Activated T-helper 2 cell treated with anti-CD3 and anti-CD28 coated beads, Interferon-gamma antibody, Interleukin-2, Interleukin-4, amounts not matched to agents 10 μg/mL and 5 μg/mL and 100 μg/mL, durations not matched to agents 14 hours and 24 hours and 36 hours (primary cell): ENCODE results near the gene KRTAP5-1. TPM values are rescaled to one million over a fixed set of nuclear protein-coding genes. Genes with fewer than 3 reads are reported as not detected.
"Not testable (repeated sequence)": the region's sequence is repeated elsewhere in the genome, so short reads cannot be mapped to it uniquely, and the experiment has no call there.

Source experiments
- DNase-seq: peaks from one replicate; pipeline ENCODE4 v3.0.0; 2021; ENCODE audit warnings: low spot score
- H3K27ac Mint-ChIP-seq: one replicate; pipeline ENCODE4 v1.8.0; 2021; ENCODE audit warnings: mixed read lengths
- H3K27me3 Mint-ChIP-seq: one replicate; pipeline ENCODE4 v1.8.0; 2021; ENCODE audit warnings: low read depth, mixed read lengths
- H3K36me3 Mint-ChIP-seq: one replicate; pipeline ENCODE4 v1.8.0; 2021; ENCODE audit warnings: low read depth, mixed read lengths
- H3K4me1 Mint-ChIP-seq: one replicate; pipeline ENCODE4 v1.8.0; 2021; ENCODE audit warnings: low read depth, mixed read lengths
- H3K4me3 Mint-ChIP-seq: one replicate; pipeline ENCODE4 v1.8.0; 2021; ENCODE audit warnings: low read depth, mild to moderate bottlenecking, moderate library complexity, mixed read lengths
- H3K9me3 Mint-ChIP-seq: one replicate; pipeline ENCODE4 v1.8.0; 2021; ENCODE audit warnings: mixed read lengths
- intact Hi-C: fragments of 100-400 bp; cut with micrococcal nuclease; formaldehyde crosslinking; loops from one replicate; pipeline ENCODE4 v1.15.1; 2023
- total RNA-seq: library from RNA; stranded (reverse); gene quantifications from 2 replicates; pipeline ENCODE4 v1.2.3, GENCODE V29; 2022

The KRTAP5-1 gene, protein sequence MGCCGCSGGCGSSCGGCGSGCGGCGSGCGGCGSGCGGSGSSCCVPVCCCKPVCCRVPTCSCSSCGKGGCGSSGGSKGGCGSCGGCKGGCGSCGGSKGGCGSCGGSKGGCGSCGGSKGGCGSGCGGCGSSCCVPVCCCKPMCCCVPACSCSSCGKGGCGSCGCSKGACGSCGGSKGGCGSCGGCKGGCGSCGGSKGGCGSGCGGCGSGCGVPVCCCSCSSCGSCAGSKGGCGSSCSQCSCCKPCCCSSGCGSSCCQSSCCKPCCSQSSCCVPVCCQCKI
- not detected in 2 replicates for total RNA-seq

DNA sequence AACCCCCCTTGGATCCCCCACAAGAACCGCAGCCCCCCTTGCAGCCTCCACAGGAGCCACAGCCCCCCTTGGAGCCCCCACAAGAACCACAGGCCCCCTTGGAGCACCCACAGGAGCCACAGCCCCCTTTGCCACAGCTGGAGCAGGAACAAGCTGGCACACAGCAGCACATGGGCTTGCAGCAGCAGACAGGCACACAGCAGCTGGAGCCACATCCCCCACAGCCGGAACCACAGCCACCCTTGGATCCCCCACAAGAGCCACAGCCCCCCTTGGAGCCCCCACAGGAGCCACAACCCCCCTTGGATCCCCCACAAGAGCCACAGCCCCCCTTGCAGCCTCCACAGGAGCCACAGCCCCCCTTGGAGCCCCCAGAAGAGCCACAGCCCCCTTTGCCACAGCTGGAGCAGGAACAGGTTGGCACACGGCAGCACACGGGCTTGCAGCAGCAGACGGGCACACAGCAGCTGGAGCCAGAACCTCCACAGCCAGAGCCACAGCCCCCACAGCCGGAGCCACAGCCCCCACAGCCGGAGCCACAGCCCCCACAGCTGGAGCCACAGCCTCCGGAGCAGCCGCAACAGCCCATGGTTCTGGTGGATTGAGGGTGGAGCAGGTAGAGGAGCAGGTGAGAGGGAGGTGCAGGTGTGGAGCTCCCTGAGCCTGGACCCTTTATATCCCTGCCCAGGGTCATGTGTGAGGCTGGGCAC lies at the start of gene KRTAP5-1:
Gene KRTAP5-1 (minus strand): TSS at position 623 of the 710 bp plus-strand sequence. CDS start 34 bp downstream, at position 589.
- H3K27ac Mint-ChIP-seq, intact Hi-C loops, DNase-seq, H3K4me3 Mint-ChIP-seq, H3K9me3 Mint-ChIP-seq, H3K4me1 Mint-ChIP-seq, H3K36me3 Mint-ChIP-seq: not testable (repeated sequence)
- peaks cover 11% of the 10 kb centered on the region for H3K27me3 Mint-ChIP-seq

DNA sequence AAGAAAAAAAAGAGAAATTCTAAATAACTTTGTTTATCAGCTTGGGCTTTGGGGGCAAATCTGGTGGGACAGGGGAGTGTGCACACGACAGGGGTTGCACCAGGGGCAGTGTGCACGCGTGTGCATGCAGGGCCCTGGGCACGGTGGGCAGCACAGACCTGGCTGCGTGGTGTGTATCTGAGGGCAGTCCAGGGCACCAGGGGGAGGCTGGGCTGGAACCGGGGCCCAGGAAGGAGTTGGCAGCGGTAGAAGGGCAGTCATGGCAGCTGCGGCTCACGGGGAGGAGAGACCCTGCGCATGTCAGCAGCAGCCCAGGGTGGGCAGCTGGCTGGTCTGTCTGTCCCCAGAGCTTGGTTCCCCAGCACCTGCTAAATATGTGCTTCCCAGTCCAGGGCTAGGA lies 48.8 kb upstream of the KRTAP5-1 start:
- no peak overlapping the region for H3K27ac Mint-ChIP-seq
- intact Hi-C loops = no loop called here
- peaks cover 17% of the 10 kb centered on the region for H3K27me3 Mint-ChIP-seq
- no peaks in the 10 kb centered on the region for H3K36me3 Mint-ChIP-seq
- H3K9me3 Mint-ChIP-seq = no peaks in the 10 kb centered on the region
- no peak overlapping the region for H3K4me3 Mint-ChIP-seq
- DNase-seq = no peak
- H3K4me1 Mint-ChIP-seq = no peaks in the 10 kb centered on the region

DNA sequence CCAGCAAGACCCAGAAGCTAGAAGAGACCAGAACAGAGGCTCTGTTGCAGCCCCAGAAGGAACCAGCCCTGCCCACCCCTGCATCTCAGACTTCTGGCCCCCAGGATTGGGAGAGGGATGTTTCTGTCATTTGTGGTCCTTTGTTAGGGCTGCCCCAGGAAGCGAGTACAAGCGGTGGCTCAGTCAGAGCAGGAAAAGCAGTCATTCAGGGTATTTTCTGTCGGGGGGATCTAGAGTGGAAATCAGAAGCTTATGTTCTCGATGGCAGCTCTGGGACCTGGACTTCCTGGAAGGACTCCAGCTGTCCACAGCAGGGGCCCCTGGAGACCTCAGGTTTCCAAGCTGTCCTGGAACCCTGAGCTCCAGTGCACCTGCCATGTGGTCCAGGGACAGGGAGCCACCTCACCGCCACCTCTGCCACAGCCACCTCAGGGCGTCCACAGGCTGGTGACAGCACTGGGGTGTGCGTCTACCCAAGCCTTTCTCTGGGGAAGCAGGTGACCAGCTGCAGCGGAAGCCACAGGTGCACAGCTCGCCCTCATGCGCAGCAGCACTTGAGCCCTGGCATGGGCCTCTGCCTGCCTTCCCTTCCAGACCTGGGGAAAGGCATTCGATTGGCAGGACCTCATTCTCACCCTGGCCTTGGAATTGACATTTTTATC lies 47.1 kb upstream of the KRTAP5-1 start:
- H3K9me3 Mint-ChIP-seq = no peaks in the 10 kb centered on the region
- DNase-seq = no peak
- no peak overlapping the region for H3K27ac Mint-ChIP-seq
- H3K27me3 Mint-ChIP-seq = peaks cover 18% of the 10 kb centered on the region
- no peaks in the 10 kb centered on the region for H3K36me3 Mint-ChIP-seq
- no peaks in the 10 kb centered on the region for H3K4me1 Mint-ChIP-seq
- no peak overlapping the region for H3K4me3 Mint-ChIP-seq
- intact Hi-C loops = no loop called here

DNA sequence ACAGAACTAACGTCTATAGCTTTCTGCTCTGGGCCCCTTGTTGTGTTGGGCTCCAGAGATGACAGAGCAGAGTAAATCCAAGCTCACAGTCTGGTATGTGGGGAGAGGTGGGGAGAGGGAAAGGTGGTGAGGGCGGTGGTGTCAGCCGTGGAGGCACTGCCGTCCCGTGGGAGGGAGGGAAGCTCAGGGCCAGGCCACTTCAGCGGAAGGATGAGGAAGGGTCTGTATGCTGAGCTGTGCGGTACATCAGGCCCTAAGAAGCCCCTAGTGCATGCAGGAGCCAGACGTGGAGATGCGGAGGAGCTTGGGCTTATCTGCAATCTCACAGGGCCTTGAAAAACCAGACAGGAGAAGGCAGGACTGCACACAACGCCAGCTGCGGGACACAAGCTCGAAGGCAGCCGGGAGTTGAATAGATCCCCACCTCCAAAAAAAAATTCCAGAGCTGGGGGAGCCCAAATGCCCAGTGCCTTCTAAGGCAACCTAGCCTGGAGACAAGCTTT lies 46.0 kb upstream of the KRTAP5-1 start:
- Mint-ChIP-seq H3K27me3 (peaks cover 18% of the 10 kb centered on the region), H3K4me3 (no peak overlapping the region), H3K36me3 (no peaks in the 10 kb centered on the region), H3K9me3 (no peaks in the 10 kb centered on the region), H3K27ac (no peak overlapping the region), H3K4me1 (no peaks in the 10 kb centered on the region)
- DNase-seq = no peak
- intact Hi-C loops = no loop called here

DNA sequence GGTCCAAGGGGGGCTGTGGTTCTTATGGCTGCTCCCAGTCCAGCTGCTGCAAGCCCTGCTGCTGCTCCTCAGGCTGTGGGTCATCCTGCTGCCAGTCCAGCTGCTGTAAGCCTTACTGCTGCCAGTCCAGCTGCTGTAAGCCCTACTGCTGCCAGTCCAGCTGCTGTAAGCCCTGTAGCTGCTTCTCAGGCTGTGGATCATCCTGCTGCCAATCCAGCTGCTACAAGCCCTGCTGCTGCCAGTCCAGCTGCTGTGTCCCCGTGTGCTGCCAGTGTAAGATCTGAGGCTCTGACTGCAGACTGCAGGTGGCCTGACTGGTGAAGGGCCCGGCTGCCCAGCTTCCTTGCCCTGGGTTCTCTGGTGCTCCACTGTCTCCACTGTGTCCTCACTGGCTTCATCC lies 45.2 kb upstream of the KRTAP5-1 start:
- no peak overlapping the region for H3K4me3 Mint-ChIP-seq
- no peak overlapping the region for H3K27ac Mint-ChIP-seq
- intact Hi-C loops = no loop called here

DNA sequence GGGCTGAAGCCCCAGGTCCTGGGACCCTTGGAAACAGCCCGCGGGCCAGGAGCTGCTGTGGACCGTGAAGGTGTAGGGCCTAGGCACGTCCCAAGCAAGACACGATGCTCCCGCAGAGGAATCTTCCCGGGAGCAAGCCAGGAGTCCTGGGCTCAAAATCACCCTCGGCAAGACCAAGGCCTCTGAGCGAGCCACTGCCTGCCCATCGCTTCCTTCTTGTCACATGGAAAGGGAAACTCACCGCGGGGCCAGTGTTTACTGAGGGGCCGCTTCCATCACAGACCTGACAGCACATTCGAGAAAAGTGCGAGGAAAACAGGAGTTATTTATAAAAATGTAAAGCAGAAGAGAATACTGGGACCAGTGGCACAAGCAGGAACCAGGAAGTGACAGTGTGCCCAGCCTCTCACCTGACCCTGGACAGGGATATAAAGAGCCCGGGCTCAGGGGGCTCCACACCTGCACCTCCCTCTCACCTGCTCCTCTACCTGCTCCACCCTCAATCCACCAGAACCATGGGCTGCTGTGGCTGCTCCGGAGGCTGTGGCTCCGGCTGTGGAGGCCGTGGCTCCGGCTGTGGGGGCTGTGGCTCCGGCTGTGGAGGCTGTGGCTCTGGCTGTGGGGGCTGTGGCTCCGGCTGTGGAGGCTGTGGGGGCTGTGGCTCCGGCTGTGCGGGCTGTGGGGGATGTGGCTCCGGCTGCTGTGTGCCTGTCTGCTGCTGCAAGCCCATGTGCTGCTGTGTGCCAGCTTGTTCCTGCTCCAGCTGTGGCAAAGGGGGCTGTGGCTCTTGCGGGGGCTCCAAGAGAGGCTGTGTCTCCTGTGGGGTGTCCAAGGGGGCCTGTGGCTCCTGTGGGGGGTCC lies 44.5 kb upstream of the KRTAP5-1 start, which contains the start of gene KRTAP5-5:
Gene KRTAP5-5 (plus strand): TSS at position 450 of the 860 bp plus-strand sequence. CDS start 66 bp downstream, at position 516.
- Mint-ChIP-seq H3K27ac (no peak within 1 kb of the TSS), H3K9me3 (no peaks in the 10 kb centered on the region), H3K27me3 (peaks cover 14% of the 10 kb centered on the region), H3K4me1 (no peaks in the 10 kb centered on the region), H3K36me3 (no peaks in the 10 kb centered on the region), H3K4me3 (no peak within 1 kb of the TSS)
- intact Hi-C loops = no loop called here
- no peak for DNase-seq

More for the DNA sequence above, 45.2 kb upstream of the KRTAP5-1 start:
- peaks cover 14% of the 10 kb centered on the region for H3K27me3 Mint-ChIP-seq
- DNase-seq = no peak
- H3K36me3 Mint-ChIP-seq = no peaks in the 10 kb centered on the region
- no peaks in the 10 kb centered on the region for H3K4me1 Mint-ChIP-seq
- no peaks in the 10 kb centered on the region for H3K9me3 Mint-ChIP-seq

DNA sequence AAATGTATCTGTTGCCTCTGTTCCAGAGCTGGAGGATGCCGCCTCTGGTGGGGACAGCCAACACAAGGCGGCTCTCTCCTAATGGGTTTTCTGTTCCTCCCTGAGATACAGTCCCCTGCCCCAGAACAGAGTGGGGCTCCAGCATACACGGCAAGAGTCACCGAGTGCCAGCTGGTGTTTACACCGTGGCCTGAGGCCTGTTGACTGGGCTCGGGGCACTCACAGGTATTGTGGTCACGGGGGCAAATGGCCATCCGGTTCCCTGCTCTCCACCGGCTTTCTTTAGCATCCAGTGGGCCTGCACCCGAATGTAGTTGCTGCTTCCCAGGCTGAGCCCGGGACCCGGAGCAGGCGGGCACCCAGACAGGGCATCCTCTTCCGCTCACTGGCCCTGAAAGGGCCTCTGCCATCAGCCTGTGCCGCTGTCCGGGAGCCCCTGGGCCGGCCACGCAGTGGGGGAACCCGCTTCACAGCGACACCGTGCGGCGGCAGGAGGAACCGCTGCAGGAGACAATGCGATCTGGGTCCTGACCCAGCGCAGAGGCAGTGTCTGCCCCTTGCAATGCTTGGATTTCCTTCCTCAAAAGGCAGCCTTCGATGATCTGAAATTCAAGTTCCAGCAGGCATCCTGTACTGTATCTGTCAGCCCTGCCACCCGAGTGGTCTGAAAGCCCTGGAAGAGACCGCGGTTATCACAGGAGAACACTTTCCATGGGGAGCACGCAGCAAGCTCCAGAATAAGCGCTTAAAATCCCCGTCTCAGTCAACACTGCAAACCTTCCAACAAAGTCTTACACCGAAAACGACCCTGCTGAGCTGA lies 43.6 kb upstream of the KRTAP5-1 start:
- H3K27ac Mint-ChIP-seq = no peak overlapping the region
- no peak overlapping the region for H3K4me3 Mint-ChIP-seq
- H3K36me3 Mint-ChIP-seq = no peaks in the 10 kb centered on the region
- peak; percentile 44 for DNase-seq
- no peaks in the 10 kb centered on the region for H3K9me3 Mint-ChIP-seq
- intact Hi-C loops = no loop called here
- no peaks in the 10 kb centered on the region for H3K4me1 Mint-ChIP-seq
- H3K27me3 Mint-ChIP-seq = peaks cover 14% of the 10 kb centered on the region

DNA sequence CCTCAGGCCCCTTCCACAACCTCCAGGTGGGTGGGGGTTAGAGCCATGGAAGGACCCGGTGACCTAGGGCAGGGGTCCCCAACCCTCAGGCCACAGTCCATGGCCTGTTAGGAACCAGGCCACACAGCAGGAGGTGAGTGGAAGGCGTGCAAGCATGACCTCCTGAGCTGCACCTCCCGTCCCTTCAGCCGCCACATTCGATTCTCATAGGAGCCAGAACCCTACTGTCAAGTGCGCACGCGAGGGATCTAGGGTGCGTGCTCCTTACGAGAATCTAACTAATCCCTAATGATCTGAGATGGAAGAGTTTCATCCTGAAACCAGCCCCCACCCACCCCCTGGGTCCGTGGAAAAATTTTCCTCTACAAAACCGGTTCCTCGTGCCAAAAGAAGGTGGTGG lies 40.5 kb upstream of the KRTAP5-1 start:
- Mint-ChIP-seq H3K9me3 (no peaks in the 10 kb centered on the region), H3K27me3 (peaks cover 8% of the 10 kb centered on the region), H3K27ac (no peak overlapping the region), H3K4me1 (no peaks in the 10 kb centered on the region), H3K36me3 (no peaks in the 10 kb centered on the region), H3K4me3 (no peak overlapping the region)
- intact Hi-C loops = no loop called here
- DNase-seq = no peak

DNA sequence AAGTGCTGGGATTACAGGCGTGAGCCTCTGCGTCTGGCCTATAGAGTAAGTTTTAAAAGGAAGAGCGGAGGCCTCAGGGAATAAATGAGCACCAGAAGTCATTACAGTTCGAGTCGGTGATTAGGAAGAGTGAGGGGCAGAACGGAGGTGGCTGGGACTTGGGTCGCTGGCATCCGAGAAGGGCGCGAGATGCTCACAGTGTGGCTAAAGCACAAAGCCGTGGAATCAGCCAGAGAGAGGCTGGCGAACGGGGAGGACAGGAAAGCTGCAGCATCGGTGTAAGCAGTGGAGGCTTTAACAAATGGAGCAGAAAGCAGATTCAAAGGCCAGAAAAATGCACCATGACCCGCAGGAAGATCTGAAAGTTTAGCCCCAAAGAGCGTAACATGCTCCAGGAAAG lies 39.5 kb upstream of the KRTAP5-1 start:
- no peaks in the 10 kb centered on the region for H3K36me3 Mint-ChIP-seq
- no peaks in the 10 kb centered on the region for H3K4me1 Mint-ChIP-seq
- intact Hi-C loops = no loop called here
- H3K4me3 Mint-ChIP-seq = no peak overlapping the region
- no peaks in the 10 kb centered on the region for H3K9me3 Mint-ChIP-seq
- DNase-seq = no peak
- no peak overlapping the region for H3K27ac Mint-ChIP-seq
- H3K27me3 Mint-ChIP-seq = peaks cover 8% of the 10 kb centered on the region

DNA sequence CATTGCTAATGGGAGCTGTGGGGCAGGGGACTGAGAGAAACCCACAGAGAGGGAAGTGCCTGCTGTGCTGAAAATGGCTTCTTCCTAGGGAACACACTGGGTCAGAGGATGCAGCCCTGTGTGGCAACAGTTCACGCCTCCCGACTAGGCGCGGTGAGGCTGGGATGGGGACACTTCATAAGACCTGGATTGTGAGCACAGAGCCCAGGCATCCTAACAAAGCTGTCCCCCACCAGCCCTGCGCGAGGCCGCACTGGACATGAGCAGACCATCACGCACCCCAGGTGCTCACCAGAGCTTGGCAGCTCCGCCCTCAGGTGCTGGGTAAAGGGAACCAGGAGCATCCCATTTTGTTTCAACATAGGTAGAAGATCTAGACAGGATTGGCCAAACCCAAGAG lies 38.6 kb upstream of the KRTAP5-1 start:
- Mint-ChIP-seq H3K27me3 (no peaks in the 10 kb centered on the region), H3K4me3 (no peak overlapping the region), H3K36me3 (no peaks in the 10 kb centered on the region), H3K27ac (no peak overlapping the region), H3K9me3 (no peaks in the 10 kb centered on the region), H3K4me1 (peaks cover 3% of the 10 kb centered on the region)
- no peak for DNase-seq
- intact Hi-C loops = no loop called here

DNA sequence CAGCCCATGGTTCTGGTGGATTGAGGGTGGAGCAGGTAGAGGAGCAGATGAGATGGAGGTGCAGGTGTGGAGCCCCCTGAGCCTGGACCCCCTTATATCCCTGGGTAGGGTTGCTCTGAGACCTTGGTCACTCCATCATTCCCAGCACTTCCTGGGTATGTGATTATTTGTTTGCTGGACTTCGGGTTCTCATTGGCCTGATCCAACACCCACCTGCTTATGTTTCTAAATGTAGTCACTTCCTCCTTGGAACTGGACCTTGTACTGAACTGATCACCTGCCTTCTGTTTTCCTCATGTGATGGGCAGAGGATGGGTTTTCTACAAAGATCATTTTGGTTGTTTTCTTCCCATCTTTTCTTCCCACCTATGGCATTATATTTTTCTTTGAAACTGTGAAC lies 37.0 kb upstream of the KRTAP5-1 start, which contains the start of gene KRTAP5-4:
Gene KRTAP5-4 (minus strand): TSS at position 53 of the 400 bp plus-strand sequence. CDS start 45 bp downstream, at position 8.
- H3K36me3 Mint-ChIP-seq = no peaks in the 10 kb centered on the region
- H3K27ac Mint-ChIP-seq = no peak within 1 kb of the TSS
- H3K27me3 Mint-ChIP-seq = peaks cover 3% of the 10 kb centered on the region

More for the DNA sequence above, 37.0 kb upstream of the KRTAP5-1 start, which contains the start of gene KRTAP5-4:
- intact Hi-C loops = no loop called here
- DNase-seq = no peak
- Mint-ChIP-seq H3K9me3 (no peaks in the 10 kb centered on the region), H3K4me3 (no peak within 1 kb of the TSS), H3K4me1 (peaks cover 3% of the 10 kb centered on the region)
